Kasumi-1 (cell line): ENCODE data around the gene BLACAT1.

ENCODE experiments used
- DNase-seq, 2 experiments: peaks; one replicate each; lab custom pipeline; 2025; lab: John Stamatoyannopoulos, UW

Gene BLACAT1

DNA sequence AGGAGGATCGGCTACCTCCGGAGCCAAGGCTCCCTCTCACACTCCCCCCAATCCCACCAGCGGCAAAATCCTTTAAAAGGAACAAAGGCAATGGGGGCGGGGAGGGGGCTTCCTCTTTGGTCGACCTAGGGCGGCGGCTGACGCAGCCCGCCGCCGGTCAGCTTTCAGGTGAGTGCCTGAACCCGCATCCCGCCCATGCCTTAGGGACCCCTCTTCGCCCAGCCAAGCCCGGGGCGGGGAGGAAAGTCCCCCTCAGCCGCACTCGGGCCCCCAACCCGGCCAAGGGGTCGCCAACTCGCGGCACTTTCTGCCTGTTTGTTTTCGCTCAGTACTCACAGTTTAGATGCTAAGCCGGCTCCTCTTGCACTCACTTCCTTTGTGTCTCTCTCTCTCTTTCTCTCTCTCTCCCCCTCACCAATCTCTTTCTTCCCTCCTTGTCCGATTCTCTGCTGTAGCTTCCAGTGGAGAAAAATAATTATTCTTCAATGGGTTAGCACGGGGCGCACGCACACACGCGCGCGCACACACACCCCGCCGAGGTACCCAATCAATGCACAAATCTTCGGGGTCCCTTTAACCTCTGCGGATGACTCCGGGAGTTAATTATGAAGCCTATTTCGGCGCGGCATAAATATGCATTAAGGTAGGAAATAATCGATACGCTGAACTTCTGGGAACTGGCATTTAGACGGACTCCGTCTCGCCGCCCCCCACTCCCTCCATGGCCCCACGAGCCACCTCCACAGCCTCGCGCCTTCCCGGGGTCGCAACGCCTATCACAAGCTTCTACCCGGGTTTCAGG, at the start of gene BLACAT1:
Gene BLACAT1, minus strand, starts transcription at position 465 of the 802 bp plus-strand sequence.
- no peak for DNase-seq

DNA sequence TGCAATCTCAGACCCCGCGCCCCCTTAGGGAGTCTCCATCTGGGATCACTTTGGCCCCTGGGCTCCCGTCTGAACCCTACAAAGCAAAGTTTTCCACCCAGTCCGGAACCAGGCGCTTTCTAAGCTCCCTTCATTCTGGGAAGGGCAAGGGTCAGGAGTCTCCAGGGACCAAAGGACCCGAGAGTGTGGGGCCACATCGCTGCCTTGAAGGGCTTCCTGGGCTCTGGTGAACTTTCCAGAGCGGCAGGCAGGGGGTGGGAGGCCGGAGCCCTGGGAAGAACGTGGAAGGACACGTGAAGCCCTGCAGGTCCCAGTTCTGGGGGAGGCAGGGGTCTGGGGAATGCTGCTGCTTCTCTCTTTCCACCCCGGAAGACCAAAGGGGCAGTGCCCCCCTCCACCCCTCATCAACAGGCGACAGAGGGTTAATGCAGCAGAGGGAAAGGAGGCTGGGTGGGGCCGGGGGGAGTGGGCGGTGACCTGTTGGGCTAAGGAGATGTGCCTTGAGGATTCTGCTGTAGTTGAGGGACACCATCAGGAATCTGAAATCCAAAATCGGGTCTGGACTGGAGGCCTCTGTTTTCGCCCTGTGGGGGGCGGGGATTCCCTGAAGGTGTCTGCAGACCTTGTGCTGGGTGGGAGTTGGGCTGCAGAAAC, 49.4 kb upstream of the BLACAT1 start:
- no peak for DNase-seq

DNA sequence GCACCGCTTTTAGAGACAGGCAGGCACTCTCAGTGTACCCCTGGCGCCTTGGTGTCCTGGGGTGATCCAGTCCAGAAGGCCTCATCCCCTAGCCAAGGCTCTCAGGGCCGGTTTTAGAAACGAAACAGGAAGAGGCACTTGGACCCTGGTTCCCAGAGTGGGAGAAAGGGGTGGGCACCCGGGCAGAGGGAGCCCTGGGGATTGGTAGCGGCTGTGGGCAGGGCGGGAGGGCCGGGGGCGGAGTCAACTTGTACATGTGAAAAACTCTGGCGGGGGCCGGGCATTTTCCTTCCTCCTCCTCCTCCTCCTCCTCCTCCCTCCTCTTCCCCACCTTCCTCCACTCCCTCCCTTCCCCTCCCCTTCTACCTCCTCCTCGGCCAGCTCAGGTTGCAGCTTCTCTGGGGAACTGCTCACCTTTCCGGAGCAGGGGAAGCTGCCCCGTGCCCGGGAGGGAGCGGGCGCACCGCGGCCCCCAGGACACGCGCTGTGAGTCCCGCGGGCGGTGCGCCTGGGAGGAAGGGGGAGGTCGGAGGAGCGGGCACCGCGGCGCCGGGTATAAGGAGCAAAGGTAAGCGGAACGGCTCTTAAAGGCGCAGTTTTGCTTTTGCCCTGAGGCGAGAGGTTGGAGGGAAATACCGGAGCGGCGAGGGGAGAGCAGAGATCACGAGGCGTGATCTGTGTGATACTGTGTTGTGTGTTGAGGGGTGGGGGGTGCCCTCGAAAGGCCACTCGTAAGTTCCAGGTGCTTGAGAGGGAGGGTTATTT, 48.6 kb upstream of the BLACAT1 start, which contains the start of gene CDK18:
Gene CDK18, plus strand, starts transcription at position 359 of the 765 bp plus-strand sequence. CDS start 18,499 bp downstream, outside the sequence.
- peak in 1 of 2 experiments; percentile 40 for DNase-seq

DNA sequence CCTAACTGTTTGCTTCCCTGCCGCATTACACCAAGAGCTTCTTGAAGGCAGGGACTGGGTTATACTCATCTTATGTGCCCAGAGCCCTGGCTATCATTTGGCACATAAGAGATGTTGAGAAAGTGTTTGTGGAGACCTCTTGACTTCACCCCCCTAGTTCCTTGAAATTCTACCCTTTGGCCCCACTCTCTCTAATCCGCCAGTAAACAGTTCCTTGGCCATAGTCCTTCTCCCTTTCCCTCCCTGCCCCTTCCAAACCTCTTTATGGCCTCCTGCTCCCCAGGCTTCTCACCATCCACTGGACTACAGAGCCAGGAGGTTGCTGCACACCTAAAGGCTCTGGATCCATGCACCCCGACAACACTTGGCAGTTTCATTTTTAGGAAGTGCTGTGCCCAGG, 47.1 kb upstream of the BLACAT1 start:
- DNase-seq, result no peak

DNA sequence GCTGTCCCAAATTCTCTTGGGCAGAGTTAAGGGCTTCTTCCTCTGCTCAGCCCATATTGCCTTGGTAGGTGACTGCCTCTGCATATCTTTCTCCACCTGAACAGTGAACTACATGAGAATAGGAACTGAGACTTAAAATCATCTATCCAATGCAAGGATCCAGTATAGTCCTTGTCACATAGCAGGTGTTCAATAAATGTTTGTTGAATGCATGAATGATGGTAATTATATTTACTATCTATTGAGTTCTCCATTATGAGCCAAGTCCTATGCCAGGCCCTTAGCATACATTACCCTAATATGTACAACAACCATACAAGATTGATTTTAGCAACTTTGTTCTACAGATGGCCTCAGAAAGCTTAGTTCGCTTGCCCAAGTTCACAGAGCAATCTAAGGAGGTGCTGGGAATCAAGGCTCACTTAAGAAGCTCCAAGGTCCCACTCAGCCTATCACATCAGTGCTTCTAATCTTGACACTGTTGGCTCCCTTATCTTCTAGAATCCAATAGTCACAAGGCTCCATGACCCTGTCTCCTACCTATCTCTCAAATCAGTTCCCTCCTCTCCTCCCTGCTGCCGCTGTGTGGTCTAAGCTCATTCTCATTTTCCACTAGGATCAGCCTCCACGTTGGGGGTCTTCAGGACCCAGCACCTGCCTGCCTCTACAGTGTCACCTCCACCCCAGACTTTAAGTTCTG, 46.4 kb upstream of the BLACAT1 start:
- DNase-seq, result no peak

DNA sequence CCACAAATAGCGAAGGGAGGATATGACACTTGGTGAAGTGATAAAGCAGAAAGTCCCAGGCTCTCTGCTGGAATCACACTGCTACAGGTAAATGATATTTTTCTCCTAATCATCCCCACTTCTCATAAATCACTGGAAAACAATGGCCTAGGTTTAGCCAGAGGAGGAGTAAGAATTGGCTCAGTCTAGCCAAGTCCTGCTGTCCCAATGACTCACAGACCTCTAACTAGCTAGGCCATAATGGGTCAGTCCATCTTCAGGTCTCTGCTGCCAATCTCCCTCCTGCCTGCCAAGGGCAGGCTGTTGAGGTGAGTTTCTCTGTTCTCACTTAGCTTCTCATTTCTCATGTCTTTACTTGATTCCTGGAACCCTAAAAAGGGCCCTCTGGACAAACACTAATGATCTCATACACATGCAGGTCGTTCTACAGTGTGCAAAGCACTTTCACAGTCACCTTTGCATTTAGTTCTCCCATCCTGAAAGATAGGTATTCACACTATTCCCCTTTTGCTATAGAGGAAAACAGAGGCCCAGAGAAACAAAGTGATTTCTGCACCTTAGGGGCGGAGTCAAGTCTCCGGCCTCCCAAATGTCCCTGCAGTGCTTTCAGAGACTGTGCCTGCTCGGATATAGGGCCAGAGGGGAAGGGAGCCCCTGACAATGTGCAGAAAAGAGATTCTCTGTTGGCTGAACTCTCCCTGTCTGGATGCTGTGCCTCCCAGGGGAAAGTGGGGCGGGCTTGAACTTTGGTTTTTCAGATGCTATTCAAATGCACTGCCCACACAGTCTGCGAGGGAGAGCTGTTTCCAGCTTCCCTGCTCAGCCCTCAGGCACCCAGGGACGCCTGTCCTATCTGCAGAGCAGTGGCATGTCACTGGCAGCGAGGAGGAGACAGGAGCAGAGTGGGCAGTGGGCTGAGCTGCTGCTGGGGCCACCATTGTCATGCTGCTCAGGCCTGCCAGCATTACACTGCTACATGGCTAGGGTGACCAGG, 44.7 kb upstream of the BLACAT1 start:
- no peak for DNase-seq

DNA sequence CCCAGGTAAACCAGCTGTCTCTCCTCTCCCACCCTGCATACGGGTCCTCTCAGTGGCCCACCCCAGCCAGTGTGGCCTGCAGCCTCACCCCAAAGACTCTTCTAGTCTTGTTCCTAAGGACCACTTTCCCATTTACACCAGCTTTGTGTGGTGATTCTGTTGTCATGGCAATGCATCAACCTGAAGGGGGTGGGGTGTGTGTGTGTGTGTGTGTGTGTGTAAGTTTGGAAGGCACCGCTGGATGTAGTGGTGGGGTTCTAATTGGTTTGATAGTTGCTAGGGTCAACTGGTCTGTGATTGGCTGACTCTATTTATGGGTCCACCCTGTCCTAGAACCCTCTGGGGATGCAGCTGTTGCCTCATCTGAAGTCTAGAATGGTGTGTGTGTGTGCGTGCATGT, 43.9 kb upstream of the BLACAT1 start:
- no peak for DNase-seq

DNA sequence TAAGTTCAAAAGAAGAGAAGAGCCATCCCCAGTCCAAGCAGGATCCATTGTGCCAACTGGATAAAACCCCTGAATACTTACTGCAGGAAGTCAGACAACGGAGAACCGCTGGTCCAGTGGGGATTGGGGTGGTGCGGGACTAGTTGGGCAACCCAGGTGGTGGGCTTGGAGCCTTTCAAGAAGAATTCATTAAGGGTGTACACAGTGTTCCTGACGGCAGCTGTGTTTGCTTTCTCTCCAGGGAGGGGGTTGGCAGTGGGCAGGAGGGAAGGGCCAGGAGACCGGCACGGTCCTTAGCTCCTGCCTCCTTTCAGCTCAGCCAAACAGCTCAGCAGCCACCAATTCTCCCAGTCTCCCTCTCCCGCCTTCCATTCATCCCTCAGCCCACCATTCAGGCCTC, 41.5 kb upstream of the BLACAT1 start:
- no peak for DNase-seq

DNA sequence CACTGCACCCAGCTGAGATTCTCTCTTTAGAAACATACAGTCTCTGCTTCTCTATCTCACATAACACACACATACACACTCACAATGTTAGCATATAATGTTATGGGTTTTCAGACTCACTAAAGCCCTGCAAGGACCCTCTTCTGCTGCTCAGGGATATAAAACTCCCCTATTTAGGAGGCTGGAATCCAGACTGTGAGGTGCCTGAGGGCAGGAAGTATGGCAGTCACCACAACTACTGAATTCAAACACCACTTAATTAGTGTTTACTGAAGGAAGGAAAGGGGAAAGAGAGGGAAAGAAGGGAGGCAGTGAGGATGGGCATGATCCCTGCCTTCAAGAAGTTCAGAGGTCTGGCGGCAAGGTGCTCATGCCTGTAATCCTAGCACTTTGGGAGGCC, 40.8 kb upstream of the BLACAT1 start:
- DNase-seq, result no peak

DNA sequence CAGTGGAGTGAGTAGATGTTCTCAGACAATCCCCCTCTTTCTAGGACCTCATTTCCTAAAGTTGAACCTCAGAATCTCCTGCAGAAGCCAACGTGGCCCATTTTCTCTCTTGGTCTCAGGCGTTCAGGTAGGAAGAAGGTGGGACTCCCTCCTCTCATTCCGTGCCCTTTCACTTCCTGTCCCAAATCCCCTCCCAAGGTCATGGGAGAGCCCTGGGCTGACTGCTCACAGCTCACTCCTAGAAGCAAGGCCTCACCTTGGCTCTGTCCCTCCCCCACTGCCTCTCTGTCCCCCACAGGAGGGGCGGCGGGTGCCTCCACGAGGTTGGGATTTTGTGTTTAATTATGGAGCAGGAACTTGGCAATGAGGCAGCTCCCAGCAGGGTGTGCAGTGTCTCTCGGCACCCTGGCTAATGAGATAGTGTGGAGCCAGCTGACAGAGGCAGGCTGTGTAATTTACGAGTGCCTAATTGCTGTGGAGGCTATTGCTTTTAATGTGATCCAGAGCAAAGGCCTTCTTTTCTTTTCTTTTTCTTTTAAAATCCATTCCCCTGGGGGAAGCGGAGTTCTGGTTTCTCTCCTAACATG, 39.5 kb upstream of the BLACAT1 start:
- DNase-seq, result no peak

DNA sequence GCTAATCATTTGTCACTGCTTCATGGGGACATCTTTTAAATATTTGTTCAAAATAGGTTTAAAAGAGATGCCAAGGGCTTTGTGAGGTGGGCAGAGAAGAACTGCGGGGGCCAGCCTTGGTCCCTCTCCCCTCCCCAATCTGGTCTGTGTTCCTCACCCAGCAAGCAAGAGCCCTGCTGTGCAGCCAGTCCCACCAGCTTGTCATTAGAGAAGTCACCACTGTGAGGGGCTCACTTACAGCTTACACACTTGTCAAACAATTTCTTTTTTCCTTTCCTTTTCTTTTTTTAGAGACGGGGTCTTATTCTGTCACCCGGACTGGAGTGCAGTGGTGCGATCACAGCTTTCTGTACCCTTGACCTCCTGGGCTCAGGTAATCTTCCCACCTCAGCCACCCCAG, 38.3 kb upstream of the BLACAT1 start:
- DNase-seq, result no peak

DNA sequence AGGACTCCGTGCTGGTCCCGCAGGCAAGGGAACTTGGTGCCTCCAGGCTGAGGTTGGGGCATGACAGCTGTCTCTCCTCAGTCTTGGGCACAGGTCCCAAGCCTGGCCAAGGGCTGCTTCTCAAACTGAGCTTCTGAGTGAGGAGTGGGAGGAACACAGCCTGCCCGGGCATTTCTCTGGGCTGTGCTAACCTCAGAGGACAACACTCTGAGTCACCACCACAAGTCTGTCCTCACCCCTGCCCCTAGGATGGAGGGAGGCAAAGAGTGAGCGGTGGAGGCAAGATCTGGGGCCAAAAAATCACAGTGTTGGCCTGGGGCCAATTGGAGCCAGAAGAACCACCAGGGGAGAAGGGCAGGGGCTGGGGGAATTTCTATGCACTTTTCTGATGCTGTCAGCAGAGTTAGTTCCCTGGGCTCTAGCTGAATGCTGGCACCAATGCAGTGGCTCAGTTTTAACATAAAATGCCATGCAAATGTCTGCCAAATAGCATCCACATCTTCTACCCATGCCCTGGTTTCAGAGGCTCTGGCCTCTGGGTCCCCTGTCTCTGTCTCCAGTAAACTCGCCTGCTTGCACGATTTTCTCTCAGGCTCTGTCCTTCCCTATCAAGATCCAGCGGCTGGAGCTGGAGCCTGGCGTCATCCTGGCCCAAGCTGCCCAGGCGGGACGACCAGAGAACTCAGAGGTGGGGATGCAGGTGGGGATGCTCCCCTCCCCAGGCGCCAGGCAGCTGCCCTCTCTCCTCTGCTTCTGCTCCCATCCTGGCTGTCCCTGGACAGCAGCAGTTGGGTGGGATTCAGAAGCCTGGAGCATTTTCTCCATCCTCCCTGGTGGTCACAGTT, 37.6 kb upstream of the BLACAT1 start:
- no peak for DNase-seq

DNA sequence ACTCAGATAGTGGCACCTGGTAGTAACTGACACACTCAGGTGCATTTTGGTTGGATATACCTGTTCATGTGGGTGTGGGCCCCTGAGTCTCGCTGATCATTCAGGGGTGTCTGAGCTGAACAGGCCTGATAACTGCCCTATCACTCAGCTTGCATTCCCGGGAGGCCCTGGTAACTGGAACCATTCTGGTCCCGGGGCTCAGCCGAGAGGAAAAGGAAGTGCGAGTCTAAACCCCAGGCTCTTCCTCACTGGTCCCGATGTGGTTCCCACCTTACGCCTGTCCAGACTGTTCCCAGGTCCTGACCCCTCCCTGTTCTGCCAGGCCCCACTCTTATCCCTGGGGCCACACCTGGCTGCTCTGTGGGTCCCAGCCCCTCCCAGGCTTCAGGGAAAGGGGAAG, 36.9 kb upstream of the BLACAT1 start:
- no peak for DNase-seq

DNA sequence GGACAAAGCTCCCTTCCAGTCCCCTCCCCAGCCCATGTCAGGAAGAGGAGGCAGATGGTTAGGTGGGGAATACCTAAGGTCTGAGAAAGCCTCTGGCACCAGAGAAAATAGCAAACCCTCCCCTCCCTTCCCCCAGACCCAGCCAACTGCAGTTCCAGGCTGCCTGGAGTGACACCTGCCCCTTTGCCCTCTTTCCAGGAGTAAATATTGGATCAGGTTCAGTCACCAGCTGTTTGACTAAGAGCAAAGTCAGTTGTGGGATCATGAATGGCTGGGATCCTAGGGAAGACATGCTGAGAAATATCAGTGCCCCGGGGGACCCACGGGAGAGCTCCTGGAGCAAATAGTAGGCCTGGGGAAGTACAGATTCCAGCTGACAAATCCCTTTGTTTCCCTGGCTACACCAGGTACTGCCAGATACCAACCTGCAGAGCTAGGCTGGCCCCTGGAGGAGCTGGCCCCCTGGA, 36.4 kb upstream of the BLACAT1 start:
- DNase-seq, result no peak

DNA sequence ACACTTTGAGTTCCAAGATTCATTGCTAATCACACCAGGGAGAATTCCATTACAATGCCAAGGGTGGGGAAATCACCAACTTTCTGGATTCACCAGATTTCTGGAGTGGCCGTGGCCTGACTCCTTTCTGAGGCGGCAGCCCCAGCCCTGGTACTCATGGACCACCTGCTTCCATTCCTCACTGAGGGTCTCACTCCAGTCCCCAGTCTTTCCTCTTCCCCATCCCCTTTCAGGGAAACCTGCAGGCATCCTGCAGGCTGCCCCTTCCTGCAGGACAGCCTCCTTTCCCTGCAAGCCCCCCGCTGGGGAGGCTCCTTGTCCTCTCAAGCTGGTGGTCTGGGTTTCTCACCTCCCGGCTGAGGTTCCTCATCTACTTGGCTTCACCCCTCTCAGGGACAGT, 35.9 kb upstream of the BLACAT1 start:
- no peak for DNase-seq

DNA sequence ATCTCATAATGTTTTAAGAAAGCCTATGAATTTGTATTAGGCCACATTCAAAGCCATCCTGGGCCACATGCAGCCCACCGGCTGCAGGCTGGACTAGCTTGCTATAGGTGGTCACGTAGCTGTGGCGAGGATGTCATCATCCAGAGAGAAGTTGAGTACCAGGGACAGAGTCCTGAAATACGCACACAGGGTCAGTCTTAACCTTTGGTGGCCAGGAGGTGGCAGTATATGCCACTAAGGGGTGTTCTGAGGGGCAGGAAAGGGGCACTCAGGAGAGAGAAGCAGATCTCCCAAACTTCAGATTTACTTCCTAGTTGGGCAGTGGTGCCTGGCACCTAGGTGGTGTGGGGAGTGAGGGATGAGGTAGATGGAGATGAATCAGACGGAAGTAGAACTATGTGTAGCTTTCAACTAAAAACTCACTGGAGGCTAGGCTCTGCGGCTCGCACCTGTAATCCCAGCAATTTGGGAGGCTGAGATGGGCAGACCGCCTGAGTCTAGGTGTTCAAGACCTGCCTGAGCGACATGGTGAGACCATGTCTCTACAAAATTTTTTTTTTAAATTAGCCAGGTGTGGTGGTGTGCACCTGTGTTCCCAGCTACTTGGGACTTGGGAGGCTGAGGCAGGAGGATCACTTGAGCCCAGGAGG, 32.4 kb upstream of the BLACAT1 start:
- peak; percentile 73 to 91 for DNase-seq

DNA sequence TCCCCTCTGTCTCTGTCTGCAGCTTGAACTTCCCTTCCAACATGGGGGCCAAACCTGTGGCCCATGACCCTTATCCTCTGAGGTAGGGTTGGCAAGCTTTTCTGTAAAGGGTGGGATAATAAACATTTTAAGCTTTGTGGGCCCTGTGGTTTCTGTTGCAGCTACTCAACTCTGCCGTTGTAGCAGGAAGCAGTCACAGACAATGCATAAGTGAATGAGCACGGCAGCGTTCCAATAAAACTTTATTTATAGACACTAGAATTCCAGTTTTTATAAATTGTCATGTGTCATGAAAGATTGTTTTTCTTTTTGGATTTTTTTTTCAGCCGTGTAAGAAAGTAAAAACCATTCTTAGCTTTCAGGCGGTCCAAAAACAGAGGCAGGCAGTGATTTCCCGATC, 30.4 kb upstream of the BLACAT1 start:
- no peak for DNase-seq

DNA sequence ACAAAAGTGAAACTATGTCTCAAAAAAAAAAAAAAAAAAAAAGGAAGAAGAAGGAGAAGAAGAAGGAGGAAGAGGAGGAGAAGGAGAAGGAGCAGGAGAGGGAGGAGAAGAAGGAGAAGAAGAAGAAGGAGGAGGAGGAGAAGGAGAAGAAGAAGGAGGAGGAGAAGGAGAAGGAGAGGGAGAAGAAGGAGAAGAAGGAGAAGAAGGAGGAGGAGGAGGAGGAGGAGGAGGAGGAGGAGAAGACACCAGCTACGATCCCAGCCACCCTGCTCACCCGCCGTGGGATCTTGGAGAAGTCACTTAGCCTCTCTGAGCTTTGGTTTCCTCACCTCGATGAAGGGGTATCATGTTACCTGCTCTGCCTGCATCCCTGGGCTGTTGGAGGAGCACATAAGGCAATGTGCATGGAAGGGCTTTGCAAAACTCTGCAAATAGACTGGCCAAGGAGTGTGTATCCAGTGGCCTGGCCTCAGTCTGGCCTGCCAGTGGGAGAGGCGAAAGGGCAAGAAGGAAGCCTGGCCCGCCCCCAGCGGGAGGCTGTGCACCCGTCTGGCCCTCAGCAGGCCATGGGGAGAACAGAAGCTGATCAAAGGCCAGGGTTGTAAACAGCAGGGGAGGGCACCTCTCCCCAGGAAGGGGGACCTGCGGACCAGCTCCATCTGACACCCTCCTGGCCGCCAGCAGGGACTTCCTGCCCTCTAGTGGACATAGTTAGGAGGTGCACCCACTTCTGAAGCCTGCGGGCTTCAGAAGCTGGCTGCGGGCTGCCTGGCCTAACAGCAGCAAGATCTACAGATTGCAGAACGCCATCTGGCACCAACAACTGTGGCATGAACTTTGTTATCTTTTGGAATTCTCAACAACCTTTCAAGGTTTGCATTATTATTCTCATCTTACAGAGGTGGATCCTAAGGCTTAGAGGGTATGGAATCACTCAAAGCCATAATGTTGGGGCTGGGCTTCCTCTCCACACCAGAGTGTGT, 29.4 kb upstream of the BLACAT1 start:
- peak; percentile 66 to 68 for DNase-seq
